NCI-H187 treated with DMSO at 0.1 percent for 48 hours (cell line): ENCODE results near the gene NUBP1.

Experiments
- DNase-seq: peaks from one replicate; lab custom pipeline; 2025; lab: John Stamatoyannopoulos, UW

NUBP1 gene

GRCh38 chr16:10806698-10807097 is 63.1 kb downstream of the NUBP1 start:
- no peak for DNase-seq

- no peak for DNase-seq
These were observed 64.6 kb downstream of the NUBP1 start for GRCh38 chr16:10808218-10808617.

DNA sequence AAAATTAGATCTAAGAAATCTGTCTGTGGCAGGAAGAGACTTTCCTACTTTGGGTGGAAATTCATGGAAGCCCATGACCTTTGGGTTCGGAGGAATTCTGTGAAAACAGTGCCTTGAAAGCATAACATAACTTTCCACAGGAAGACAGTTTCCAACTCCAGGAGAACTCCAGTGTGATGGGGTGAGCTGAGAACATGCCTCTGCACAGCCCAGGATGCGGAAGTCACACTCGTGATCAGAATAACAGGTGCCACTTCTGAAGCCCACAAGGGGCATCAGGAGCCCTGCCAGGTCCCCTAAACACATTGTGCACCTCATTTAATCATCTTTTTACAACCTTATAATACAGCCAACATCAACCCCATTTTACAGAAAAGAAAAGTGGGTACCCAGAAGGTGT is 65.2 kb downstream of the NUBP1 start:
- no peak for DNase-seq

DNA sequence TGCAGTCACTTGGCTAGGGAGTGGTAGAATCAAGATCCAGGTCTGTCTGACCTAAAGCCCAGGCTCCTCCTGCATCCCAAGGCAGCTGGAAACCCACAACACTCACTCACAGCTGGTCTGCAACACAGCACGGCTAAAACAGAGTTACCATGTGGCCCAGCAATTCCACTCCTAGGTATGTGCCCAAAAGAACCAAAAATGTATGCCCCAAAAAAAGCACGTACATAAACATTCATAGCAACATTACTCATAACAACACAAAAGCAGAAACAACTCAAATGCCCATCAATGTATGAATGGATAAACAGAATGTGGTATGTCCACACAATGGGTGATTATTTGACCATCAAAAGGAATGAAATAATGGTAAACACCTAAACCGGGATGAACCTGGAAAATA is 66.1 kb downstream of the NUBP1 start:
- no peak for DNase-seq

DNA sequence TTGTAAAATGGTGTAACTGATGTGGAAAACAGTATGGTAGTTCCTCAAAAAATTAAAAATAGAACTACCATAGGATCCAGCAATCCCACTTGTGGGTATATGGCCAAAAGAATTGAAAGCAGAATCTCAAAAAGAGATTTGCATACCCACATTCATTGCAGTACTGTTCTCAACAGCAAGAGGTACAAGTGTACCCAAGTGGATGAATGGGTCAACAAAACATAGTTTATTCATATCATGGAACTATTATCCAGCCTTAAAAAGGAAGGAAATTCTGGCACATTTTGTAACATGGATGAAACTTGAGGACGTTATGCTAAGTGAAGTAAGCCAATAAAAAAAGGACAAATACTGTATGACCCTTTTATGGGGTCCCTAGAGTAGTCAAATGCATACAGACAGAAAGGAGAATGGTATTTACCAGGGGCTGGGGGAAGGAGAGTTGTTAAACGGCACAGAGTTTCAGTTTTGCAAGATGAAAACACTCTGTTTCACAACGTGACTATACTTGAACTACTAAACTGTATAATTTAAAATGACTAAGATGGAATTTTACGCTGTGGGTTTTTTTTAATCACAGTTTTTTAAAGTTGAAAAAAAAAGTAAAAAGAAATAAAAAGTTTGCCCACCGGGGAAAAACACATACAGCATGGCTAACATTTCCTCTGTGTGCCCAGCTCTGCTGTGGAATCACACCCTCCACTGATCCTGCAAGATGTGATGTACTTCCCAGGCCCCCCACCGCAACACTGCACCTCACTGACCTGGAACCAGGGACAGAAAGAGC is 68.9 kb downstream of the NUBP1 start:
- no peak for DNase-seq

DNA sequence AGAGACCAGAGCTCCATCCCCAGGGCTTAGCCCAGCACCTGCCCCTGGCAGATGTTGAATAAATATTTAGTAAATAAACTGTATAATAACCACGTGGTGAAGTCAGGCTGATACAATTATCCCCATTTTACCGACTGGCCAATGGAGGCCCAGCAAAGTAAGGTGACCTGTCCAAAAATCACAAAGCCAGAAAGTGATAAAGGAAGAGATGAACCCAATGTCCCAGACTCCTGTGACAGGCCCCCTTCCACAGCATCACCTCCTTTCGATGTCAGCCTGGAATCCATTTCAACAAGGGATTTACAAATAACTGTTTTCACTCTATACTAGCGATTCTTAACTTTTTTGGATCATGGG is 69.4 kb downstream of the NUBP1 start:
- DNase-seq, result no peak

GRCh38 chr16:10817514-10817913 is 73.9 kb downstream of the NUBP1 start:
- no peak for DNase-seq

GRCh38 chr16:10817963-10818941 is 74.6 kb downstream of the NUBP1 start, which contains the start of gene TVP23A:
Gene TVP23A (minus strand): TSS chr16:10818794. CDS start chr16:10818493, 301 bp downstream.
- DNase-seq, result no peak
